Measurements from ENCODE around the gene SPIRE2.

DNA sequence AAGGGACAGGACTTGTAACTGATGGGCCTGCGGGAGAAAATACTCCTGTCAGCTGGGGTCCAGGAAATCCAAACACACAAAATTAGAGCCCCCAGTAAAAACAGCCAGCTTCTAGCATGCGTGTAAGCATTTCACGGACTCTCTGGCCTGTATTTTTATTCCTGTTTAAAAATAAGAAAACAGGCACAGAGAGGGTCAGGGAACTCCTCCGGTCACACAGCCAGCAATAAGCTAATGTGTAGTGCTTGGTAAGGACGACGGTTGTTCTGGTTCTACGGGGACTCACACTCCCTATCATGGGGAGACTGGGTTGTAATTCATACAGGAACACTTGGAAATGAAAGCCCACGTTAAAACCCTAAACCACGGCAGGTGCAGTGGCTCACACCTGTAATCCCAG is 43.6 kb downstream of the SPIRE2 start:
- TF ChIP-seq, protein P1, sequence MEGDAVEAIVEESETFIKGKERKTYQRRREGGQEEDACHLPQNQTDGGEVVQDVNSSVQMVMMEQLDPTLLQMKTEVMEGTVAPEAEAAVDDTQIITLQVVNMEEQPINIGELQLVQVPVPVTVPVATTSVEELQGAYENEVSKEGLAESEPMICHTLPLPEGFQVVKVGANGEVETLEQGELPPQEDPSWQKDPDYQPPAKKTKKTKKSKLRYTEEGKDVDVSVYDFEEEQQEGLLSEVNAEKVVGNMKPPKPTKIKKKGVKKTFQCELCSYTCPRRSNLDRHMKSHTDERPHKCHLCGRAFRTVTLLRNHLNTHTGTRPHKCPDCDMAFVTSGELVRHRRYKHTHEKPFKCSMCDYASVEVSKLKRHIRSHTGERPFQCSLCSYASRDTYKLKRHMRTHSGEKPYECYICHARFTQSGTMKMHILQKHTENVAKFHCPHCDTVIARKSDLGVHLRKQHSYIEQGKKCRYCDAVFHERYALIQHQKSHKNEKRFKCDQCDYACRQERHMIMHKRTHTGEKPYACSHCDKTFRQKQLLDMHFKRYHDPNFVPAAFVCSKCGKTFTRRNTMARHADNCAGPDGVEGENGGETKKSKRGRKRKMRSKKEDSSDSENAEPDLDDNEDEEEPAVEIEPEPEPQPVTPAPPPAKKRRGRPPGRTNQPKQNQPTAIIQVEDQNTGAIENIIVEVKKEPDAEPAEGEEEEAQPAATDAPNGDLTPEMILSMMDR (IDR thresholded peaks at IDR 0.05), result no peak
- no peak for TF ChIP-seq POLR2A (IDR thresholded peaks at IDR 0.05)
